ENCODE data around the gene PSME3IP1. TPM values are rescaled to one million over a fixed set of nuclear protein-coding genes. Genes with fewer than 3 reads are reported as not detected.
"Not testable (repeated sequence)": the region's sequence is repeated elsewhere in the genome, so short reads cannot be mapped to it uniquely, and the experiment has no call there.

The PSME3IP1 gene
- total RNA-seq, 4 donors from 2014 or later, result 64.7 to 96.3 (median 78.9) TPM

DNA sequence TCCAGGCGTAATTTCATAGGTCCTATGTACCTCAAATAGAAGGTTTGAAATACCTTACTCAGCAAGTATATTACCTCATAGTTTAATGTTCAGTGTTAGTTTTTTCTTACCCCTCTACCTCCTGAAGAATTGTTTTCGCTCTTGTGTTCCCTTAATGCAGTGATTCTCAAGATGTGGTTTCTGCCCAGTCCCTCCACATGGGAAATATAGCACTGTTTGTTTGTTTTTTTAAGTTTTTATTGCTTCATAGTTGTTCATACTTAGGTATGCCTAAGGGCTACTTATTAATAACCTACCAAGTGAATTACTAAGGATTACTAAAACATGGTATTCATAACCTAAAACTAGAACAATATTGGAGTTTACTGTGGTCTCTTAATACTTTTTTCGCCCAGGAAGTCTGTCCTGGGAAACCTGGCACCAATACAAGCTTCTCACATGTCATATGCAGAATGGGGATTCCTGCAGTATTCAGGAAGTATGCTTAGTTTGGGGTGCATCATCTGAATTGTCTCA lies 5.3 kb upstream of the PSME3IP1 start:
- DNase-seq, result no peak
- no peaks in the 10 kb centered on the region for H3K27me3 ChIP-seq
- no peak overlapping the region for H3K4me3 ChIP-seq (replicated peaks in 1 of 3)
- intact Hi-C loops (cut with DNase I), result no loop called here
- peaks cover 15 to 48% of the 10 kb centered on the region in 2 donors for H3K4me1 ChIP-seq
- no peak for TF ChIP-seq POLR2A (IDR thresholded peaks at IDR 0.05)
- TF ChIP-seq, protein P1, sequence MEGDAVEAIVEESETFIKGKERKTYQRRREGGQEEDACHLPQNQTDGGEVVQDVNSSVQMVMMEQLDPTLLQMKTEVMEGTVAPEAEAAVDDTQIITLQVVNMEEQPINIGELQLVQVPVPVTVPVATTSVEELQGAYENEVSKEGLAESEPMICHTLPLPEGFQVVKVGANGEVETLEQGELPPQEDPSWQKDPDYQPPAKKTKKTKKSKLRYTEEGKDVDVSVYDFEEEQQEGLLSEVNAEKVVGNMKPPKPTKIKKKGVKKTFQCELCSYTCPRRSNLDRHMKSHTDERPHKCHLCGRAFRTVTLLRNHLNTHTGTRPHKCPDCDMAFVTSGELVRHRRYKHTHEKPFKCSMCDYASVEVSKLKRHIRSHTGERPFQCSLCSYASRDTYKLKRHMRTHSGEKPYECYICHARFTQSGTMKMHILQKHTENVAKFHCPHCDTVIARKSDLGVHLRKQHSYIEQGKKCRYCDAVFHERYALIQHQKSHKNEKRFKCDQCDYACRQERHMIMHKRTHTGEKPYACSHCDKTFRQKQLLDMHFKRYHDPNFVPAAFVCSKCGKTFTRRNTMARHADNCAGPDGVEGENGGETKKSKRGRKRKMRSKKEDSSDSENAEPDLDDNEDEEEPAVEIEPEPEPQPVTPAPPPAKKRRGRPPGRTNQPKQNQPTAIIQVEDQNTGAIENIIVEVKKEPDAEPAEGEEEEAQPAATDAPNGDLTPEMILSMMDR (IDR thresholded peaks at IDR 0.05), result no peak
- H3K27ac ChIP-seq, result peak overlapping the region in 1 of 3 donors; percentile 11
- no peaks in the 10 kb centered on the region for H3K36me3 ChIP-seq
- WGBS, 2 donors, result 66 to 80% methylated on average over 3 of the region's 3 CpGs
- H3K9me3 ChIP-seq, result no peaks in the 10 kb centered on the region

DNA sequence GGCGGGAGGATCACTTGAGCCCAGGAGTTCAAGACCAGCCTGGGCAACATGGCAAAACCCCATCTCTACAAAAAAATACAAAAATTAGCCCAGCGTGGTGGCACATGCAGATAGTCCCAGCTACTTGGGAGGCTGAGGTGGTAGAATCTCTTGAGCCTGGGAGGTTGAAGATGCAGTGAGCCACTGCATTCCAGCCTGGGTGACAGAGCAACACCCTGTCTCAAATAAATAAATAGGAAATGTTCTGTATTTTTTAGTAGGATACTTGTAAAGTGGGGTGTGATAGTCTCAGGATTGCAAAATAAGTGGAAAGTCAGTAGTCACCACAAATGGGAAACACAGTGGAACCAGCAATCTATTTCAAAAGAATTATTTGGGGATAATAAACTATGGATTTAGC lies 4.3 kb upstream of the PSME3IP1 start:
- no peaks in the 10 kb centered on the region for H3K9me3 ChIP-seq
- DNase-seq, result no peak
- H3K4me1 ChIP-seq, result peaks cover 15 to 46% of the 10 kb centered on the region in 2 donors
- no peaks in the 10 kb centered on the region for H3K36me3 ChIP-seq
- H3K27ac ChIP-seq, result no peak overlapping the region
- no peak overlapping the region for H3K4me3 ChIP-seq (replicated peaks in 1 of 3)
- WGBS, 2 donors, result 96% methylated on average over 2 of the region's 2 CpGs
- no peaks in the 10 kb centered on the region for H3K27me3 ChIP-seq
- TF ChIP-seq, protein P1 (IDR thresholded peaks at IDR 0.05), result no peak
- TF ChIP-seq POLR2A (IDR thresholded peaks at IDR 0.05), result no peak
- intact Hi-C loops (cut with DNase I), result no loop called here

DNA sequence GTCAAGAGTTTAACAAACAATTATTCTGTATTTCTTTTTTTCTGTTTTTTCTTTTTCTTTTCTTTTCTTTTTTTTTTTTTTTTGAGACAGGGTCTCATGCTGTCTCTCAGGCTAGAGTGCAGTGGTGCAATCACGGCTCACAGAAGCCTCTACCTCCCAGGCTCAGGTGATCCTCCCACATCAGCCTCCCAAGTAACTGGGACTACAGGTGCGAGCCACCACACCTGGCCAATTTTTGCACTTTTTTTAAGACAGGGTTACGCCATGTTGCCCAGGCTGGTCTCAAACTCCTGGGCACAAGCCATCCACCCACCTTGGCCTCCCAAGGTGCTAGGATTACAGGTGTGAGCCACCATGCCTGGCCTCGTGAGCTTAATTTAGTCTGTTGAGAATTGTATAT lies 3.7 kb upstream of the PSME3IP1 start:
- DNase-seq; H3K36me3 ChIP-seq; H3K9me3 ChIP-seq; H3K4me3 ChIP-seq (replicated peaks in 1 of 3); H3K27me3 ChIP-seq; H3K27ac ChIP-seq: not testable (repeated sequence)
- WGBS, 2 donors, result 97% methylated on average over 4 of the region's 4 CpGs
- intact Hi-C loops (cut with DNase I), result loop anchor here (10.0 kb wide), 1 partner anchor 55 kb away; the partner anchor contains the start of gene ARL2BP
- peaks cover 20 to 50% of the 10 kb centered on the region in 2 donors for H3K4me1 ChIP-seq

DNA sequence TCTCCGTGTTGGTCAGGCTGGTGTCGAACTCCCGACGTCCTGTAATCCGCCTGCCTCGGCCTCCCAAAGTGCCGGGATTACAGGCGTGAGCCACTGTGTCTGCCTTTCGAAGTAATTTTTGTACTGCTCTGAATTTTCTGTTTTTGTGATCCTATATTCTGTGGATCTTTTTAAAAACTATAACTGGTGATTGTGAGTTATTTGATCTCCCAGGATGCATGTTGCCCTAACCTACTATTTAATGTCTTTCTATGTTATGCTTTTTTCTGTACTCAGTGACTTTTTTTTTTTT lies 2.8 kb upstream of the PSME3IP1 start:
- no peaks in the 10 kb centered on the region for H3K27me3 ChIP-seq
- peaks cover 23 to 44% of the 10 kb centered on the region in 2 donors for H3K4me1 ChIP-seq
- no peak for DNase-seq
- H3K27ac ChIP-seq, result no peak overlapping the region
- H3K4me3 ChIP-seq (replicated peaks in 1 of 3), result no peak overlapping the region
- TF ChIP-seq POLR2A (IDR thresholded peaks at IDR 0.05), result no peak
- TF ChIP-seq, protein P1 (IDR thresholded peaks at IDR 0.05), result no peak
- no peaks in the 10 kb centered on the region for H3K9me3 ChIP-seq
- WGBS, 2 donors, result 91 to 96% methylated on average over 9 of the region's 9 CpGs
- H3K36me3 ChIP-seq, result no peaks in the 10 kb centered on the region
- intact Hi-C loops (cut with DNase I), result loop anchor here (10.0 kb wide), 1 partner anchor 56 kb away; the partner anchor contains the start of gene ARL2BP

DNA sequence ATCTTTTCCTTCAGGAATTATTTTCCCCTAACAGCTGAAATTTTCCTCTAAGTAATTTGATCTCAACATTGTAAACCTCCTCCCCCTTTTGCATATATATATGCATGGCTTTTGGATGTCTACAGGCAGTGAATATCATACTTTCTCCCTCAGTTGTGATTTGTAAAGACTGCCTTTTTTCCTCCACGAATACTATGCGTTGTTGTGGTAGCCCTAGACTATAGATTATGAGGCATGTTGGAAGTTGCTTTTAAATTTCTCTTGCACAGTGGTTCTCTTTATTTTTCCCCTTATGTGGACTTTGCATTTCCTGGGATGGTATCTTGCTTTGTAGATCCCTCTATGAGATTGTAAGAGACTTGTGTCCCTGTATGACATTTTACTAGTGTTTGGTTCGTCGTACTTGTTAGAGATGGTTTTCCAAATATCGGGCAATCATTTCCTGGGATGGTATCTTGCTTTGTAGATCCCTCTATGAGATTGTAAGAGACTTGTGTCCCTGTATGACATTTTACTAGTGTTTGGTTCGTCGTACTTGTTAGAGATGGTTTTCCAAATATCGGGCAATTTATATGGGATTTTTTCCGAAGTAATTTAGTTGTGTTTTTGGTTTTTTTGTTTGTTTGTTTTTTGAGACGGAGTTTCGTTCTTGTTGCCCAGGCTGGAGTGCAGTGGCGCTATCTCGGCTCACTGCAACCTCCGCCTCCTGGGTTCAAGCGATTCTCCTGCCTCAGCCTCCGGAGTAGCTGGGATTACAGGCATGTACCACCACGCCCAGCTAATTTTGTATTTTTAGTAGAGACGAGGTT lies 2.3 kb upstream of the PSME3IP1 start:
- peak overlapping the region in 2 of 3 donors; percentile 80 to 91 for H3K27ac ChIP-seq
- not testable (repeated sequence) for H3K27me3 ChIP-seq, H3K9me3 ChIP-seq, H3K36me3 ChIP-seq, DNase-seq
- intact Hi-C loops (cut with DNase I), result loop anchor here (10.0 kb wide), 1 partner anchor 57 kb away; the partner anchor contains the start of gene ARL2BP
- 76 to 80% methylated on average over 18 of the region's 18 CpGs for WGBS, 2 donors
- H3K4me3 ChIP-seq (replicated peaks in 1 of 3), result peak overlapping the region in 1 of 3 donors; percentile 81
- H3K4me1 ChIP-seq, result peaks cover 19 to 40% of the 10 kb centered on the region in 2 donors
